GM12892 (cell line): ENCODE results near the gene GPC5.

Source experiments
- POLR2A ChIP-seq: IDR thresholded peaks from 2 replicates; pipeline ENCODE4 v1.6.1; 2011; ENCODE audit warnings: low read depth, low read length, control low read depth
- TAF1 ChIP-seq: IDR thresholded peaks from 2 replicates; pipeline ENCODE4 v1.6.1; 2011; ENCODE audit warnings: low read depth, mild to moderate bottlenecking, control low read depth, low read length, borderline replicate concordance

DNA sequence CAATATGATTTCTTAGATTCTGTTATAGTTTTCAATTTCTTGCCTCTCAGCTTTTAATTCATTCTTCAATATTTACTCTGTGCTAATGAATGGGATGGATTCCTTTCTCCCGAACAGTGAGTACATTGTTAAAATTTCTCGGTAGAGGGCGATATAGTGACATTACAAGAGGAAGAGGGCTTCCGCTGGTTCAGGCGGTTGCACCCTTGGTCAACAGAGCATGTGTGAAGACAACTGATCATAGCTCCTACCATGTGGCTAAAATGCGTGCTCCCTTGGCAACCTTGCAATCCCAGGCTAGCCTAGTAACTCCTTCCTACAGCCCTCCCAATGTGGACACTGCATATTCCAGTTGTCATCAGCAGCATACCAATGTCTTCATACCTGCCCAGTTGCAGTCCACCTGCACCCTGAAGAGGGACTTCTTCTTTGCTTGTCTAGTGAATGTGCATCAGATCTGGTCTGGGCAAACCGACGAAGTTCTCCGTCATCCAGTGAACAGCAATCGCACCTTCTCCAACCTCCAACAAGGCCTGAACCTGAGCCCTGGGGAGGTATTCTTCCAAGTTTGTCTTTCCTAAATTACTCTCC lies 1175.1 kb downstream of the GPC5 start:
- no peak for TF ChIP-seq TAF1
- no peak for TF ChIP-seq POLR2A
